AG04450 (cell line): ENCODE results near the gene RPL36. TPM values are rescaled to one million over a fixed set of nuclear protein-coding genes. Genes with fewer than 3 reads are reported as not detected.
"Not testable (repeated sequence)": the region's sequence is repeated elsewhere in the genome, so short reads cannot be mapped to it uniquely, and the experiment has no call there.

ENCODE experiments used
- CTCF ChIA-PET: fragments of 300-600, 350-600 bp; formaldehyde crosslinking; extraction: SDS; loops from one replicate; lab custom pipeline; 2022; ENCODE audit warnings: antibody characterized with exemption, inconsistent platforms; lab: Charles Lee
- POLR2A ChIA-PET: fragments of 350-600 bp; formaldehyde crosslinking; extraction: SDS; loops from one replicate; lab custom pipeline; 2021; ENCODE audit warnings: antibody characterized with exemption, inconsistent platforms; lab: Yijun Ruan, JAX
- DNase-seq: peaks from one replicate; pipeline ENCODE4 v3.0.0-alpha.2; 2011; ENCODE audit warnings: low read depth, low spot score
- H3K27ac ChIP-seq: one replicate; pipeline ENCODE4 v1.5.1; 2012; ENCODE audit warnings: low read depth, low read length, control low read depth
- H3K27me3 ChIP-seq: one replicate; pipeline ENCODE4 v1.6.0; 2012; ENCODE audit warnings: low read length; ENCODE audit not compliant: control insufficient read depth, insufficient read depth
- H3K4me3 ChIP-seq: 2 replicates; pipeline ENCODE4 v1.5.1; 2011; ENCODE audit warnings: mild to moderate bottlenecking, low read depth, low read length, control low read depth
- H3K9me3 ChIP-seq: 2 replicates; pipeline ENCODE4 v1.5.1; 2012; ENCODE audit warnings: low read length; ENCODE audit not compliant: control insufficient read depth, insufficient read depth
- CTCF ChIP-seq: IDR thresholded peaks from 2 replicates; pipeline ENCODE4 v1.5.1; 2011; ENCODE audit warnings: low read depth, low read length, control low read depth, inconsistent platforms
- polyA plus RNA-seq: library from polyadenylated mRNA; depleted of rRNA; stranded (reverse); fragments of >200 nt; gene quantifications from 2 replicates; pipeline ENCODE4 v1.2.3, GENCODE V29; 2011

The RPL36 gene
- polyA plus RNA-seq, 1 experiment = 478 TPM

GRCh38 chr19:5684694-5685430, 5.2 kb upstream of the RPL36 start:
- DNase-seq = no peak
- Histone ChIP-seq H3K27ac (no peak overlapping the region), H3K9me3 (peaks cover 14% of the 10 kb centered on the region; the same call in 1 of the 2 replicates), H3K27me3 (no peaks in the 10 kb centered on the region), H3K4me3 (no peak overlapping the region)
- POLR2A ChIA-PET = no interaction called here
- CTCF ChIA-PET = no interaction called here
- no peak for TF ChIP-seq CTCF

GRCh38 chr19:5686326-5686646, 3.8 kb upstream of the RPL36 start:
- ChIA-PET POLR2A (interaction anchor here (1.3 to 1.6 kb wide), 2 partner anchors 34 to 64 kb away, joined by 5 to 7 read pairs; partner anchors contain the start of genes CATSPERD, LONP1, SAFB and SAFB2), CTCF (interaction anchor here (1.0 to 1.5 kb wide), 2 partner anchors 21 to 65 kb away, joined by 3 to 6 read pairs; no protein-coding TSS in a partner anchor)
- TF ChIP-seq CTCF = no peak
- no peaks in the 10 kb centered on the region for H3K27me3 ChIP-seq
- peak overlapping the region; percentile 64 for H3K4me3 ChIP-seq
- no peak for DNase-seq
- peak overlapping the region; percentile 2 for H3K27ac ChIP-seq
- peaks cover 14% of the 10 kb centered on the region; the same call in 1 of the 2 replicates for H3K9me3 ChIP-seq

DNA sequence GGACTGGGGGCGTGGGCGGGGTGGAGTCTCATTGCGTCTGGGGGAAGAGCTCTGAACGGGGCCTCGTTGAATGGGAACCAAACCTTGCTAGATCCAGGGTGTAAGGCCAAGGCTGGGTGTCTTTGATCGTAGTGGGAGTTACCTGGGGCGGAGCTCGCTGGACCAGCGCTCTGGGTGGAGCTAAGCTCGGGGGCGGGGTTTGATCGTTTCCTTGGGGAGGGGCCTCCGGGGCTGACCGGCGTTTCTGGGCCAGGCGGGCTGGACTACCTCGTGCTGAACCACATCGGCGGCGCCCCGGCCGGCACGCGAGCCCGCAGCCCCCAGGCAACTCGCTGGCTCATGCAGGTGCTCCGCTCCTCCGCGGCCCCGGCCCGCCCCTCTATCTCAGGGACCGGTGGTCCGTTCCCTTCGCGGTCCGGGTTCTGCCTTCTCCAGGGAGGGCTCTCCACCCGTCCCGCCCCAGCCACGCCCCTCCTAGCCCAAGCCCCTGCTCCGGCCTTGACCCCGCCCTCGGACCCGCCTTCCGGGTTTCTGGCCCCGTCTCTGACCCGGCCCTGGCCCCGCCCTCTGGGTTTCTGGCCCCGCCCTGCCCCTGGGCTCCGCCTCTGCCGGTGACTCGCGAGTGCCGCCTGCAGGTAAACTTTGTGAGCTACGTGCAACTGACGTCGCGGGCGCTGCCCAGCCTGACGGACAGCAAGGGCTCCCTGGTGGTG, 3.3 kb upstream of the RPL36 start:
- DNase-seq = peak; percentile 74
- Histone ChIP-seq H3K9me3 (peaks cover 14% of the 10 kb centered on the region; the same call in 1 of the 2 replicates), H3K4me3 (peak overlapping the region; percentile 64), H3K27me3 (no peaks in the 10 kb centered on the region), H3K27ac (peak overlapping the region; percentile 2)
- ChIA-PET POLR2A (interaction anchor here (0.8 to 1.6 kb wide), 4 partner anchors 12 to 216 kb away, joined by 5 to 9 read pairs (median 6); partner anchors contain the start of genes CATSPERD, LONP1, SAFB and SAFB2), CTCF (interaction anchor here (0.6 to 3.5 kb wide), 15 partner anchors 9 to 1718 kb away, joined by 3 to 23 read pairs (median 3); no protein-coding TSS in a partner anchor)
- TF ChIP-seq CTCF = peak; percentile 81

GRCh38 chr19:5687360-5688198, 2.5 kb upstream of the RPL36 start:
- POLR2A ChIA-PET = interaction anchor here (0.8 to 1.6 kb wide), 4 partner anchors 13 to 215 kb away, joined by 5 to 9 read pairs (median 6); partner anchors contain the start of genes CATSPERD, LONP1, SAFB and SAFB2
- TF ChIP-seq CTCF = no peak
- DNase-seq = no peak
- Histone ChIP-seq H3K27me3 (no peaks in the 10 kb centered on the region), H3K27ac (no peak overlapping the region), H3K9me3 (peaks cover 14% of the 10 kb centered on the region; the same call in 1 of the 2 replicates), H3K4me3 (peak overlapping the region; percentile 64)
- CTCF ChIA-PET = interaction anchor here (0.6 to 3.5 kb wide), 15 partner anchors 8 to 1718 kb away, joined by 3 to 23 read pairs (median 3); no protein-coding TSS in a partner anchor

DNA sequence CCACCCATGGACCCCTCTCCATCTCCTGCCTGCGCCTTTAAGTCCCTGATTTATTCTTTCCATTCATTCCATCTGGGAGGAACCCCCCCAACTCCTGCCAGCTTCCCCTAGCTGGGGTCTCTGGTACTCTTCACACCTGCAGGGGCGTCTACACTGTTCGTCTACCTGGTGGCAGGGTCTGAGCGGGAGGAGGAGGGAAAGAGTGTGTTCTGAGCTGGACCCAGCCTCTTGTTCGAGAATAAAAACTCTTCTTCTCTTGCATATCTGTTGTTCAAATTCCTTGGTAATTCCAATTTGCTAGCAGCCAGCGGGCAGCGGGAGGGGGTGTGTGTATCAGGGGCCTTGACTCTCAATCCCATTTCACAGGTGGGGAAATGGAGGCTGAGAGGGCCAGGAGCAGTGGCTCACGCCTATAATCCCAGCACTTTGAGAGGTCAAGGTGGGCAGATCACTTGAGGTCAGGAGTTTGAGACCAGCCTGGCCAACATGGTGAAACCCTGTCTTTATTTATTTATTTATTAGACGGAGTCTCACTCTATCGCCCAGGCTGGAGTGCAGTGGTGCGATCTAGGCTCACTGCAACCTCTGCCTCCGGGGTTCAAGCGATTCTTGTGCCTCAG, 1.7 kb upstream of the RPL36 start:
- not testable (repeated sequence) for H3K27ac ChIP-seq, DNase-seq, H3K27me3 ChIP-seq, H3K4me3 ChIP-seq
- H3K9me3 ChIP-seq = peaks cover 14% of the 10 kb centered on the region; the same call in 1 of the 2 replicates
- POLR2A ChIA-PET = interaction anchor here (0.6 kb wide), 1 partner anchor 91 kb away, joined by 12 read pairs; no protein-coding TSS in a partner anchor
- CTCF ChIA-PET = interaction anchor here (1.0 to 3.5 kb wide), 2 partner anchors 30 to 105 kb away, joined by 3 to 23 read pairs; no protein-coding TSS in a partner anchor
